SH-SY5Y (cell line): Measurements from ENCODE around the gene TRAF3.

Source experiments
- GATA2 ChIP-seq: IDR thresholded peaks from 2 replicates; pipeline ENCODE4 v1.6.1; 2011; ENCODE audit warnings: mild to moderate bottlenecking, low read depth, low read length
- GATA3 ChIP-seq: IDR thresholded peaks from 2 replicates; pipeline ENCODE4 v1.6.1; 2011; ENCODE audit warnings: low read depth, mild to moderate bottlenecking, low read length, moderate library complexity

Gene TRAF3

GRCh38 chr14:102802834-102803523 lies 25.7 kb downstream of the TRAF3 start:
- no peak for TF ChIP-seq GATA3
- TF ChIP-seq GATA2 = no peak

GRCh38 chr14:102804858-102805257 lies 27.6 kb downstream of the TRAF3 start:
- no peak for TF ChIP-seq GATA2
- TF ChIP-seq GATA3 = no peak

- no peak for TF ChIP-seq GATA3
- no peak for TF ChIP-seq GATA2
These were observed 28.2 kb downstream of the TRAF3 start for GRCh38 chr14:102805371-102805891.

- no peak for TF ChIP-seq GATA2
- TF ChIP-seq GATA3 = no peak
These were observed 28.7 kb downstream of the TRAF3 start for GRCh38 chr14:102805941-102806340.

GRCh38 chr14:102806447-102806846 lies 29.2 kb downstream of the TRAF3 start:
- TF ChIP-seq GATA2 (no peak), GATA3 (no peak)

- TF ChIP-seq GATA3 = no peak
- TF ChIP-seq GATA2 = no peak
These were observed 29.8 kb downstream of the TRAF3 start for GRCh38 chr14:102807013-102807406.

GRCh38 chr14:102809870-102810269 lies 32.6 kb downstream of the TRAF3 start:
- no peak for TF ChIP-seq GATA3
- no peak for TF ChIP-seq GATA2

- TF ChIP-seq GATA3 (no peak), GATA2 (no peak)
These were observed 33.3 kb downstream of the TRAF3 start for GRCh38 chr14:102810523-102810922.

GRCh38 chr14:102811254-102811963 lies 34.2 kb downstream of the TRAF3 start:
- no peak for TF ChIP-seq GATA2
- no peak for TF ChIP-seq GATA3

GRCh38 chr14:102811971-102812370 lies 34.7 kb downstream of the TRAF3 start:
- no peak for TF ChIP-seq GATA3
- no peak for TF ChIP-seq GATA2

- TF ChIP-seq GATA2 (no peak), GATA3 (no peak)
These were observed 36.4 kb downstream of the TRAF3 start for GRCh38 chr14:102813691-102814090.

- no peak for TF ChIP-seq GATA3
- no peak for TF ChIP-seq GATA2
These were observed 40.1 kb downstream of the TRAF3 start for GRCh38 chr14:102817318-102817717.

GRCh38 chr14:102817942-102818940 lies 41.0 kb downstream of the TRAF3 start:
- TF ChIP-seq GATA2 (no peak), GATA3 (no peak)

- TF ChIP-seq GATA3 = no peak
- no peak for TF ChIP-seq GATA2
These were observed 42.0 kb downstream of the TRAF3 start for GRCh38 chr14:102819176-102819628.
